Mesothelial cell of epicardium (in vitro differentiated cells): ENCODE results near the gene HMGXB3. TPM values are rescaled to one million over a fixed set of nuclear protein-coding genes. Genes with fewer than 3 reads are reported as not detected.
A peak's percentile ranks its signal among the peaks of the same experiment; 100 is the strongest.

Experiments used
- DNase-seq, 2 experiments: peaks; one replicate each; pipeline ENCODE4 v3.0.0; 2021; ENCODE audit warnings: low spot score in 2 of 2; ENCODE audit not compliant: unreplicated experiment in 2 of 2
- H3K27ac Mint-ChIP-seq: 2 replicates; pipeline ENCODE4 v1.8.0; 2021; ENCODE audit warnings: mixed read lengths
- H3K27me3 Mint-ChIP-seq: 2 replicates; pipeline ENCODE4 v1.8.0; 2021; ENCODE audit warnings: low read depth, mixed read lengths
- H3K36me3 Mint-ChIP-seq: 2 replicates; pipeline ENCODE4 v1.8.0; 2021; ENCODE audit warnings: mixed read lengths
- H3K4me1 Mint-ChIP-seq: 2 replicates; pipeline ENCODE4 v1.8.0; 2021; ENCODE audit warnings: mixed read lengths
- H3K4me3 Mint-ChIP-seq: 2 replicates; pipeline ENCODE4 v1.8.0; 2021; ENCODE audit warnings: mild to moderate bottlenecking, moderate library complexity, mixed read lengths
- H3K9me3 Mint-ChIP-seq: 2 replicates; pipeline ENCODE4 v1.8.0; 2021; ENCODE audit warnings: mixed read lengths
- total RNA-seq: library from RNA; stranded (reverse); gene quantifications from 3 replicates; pipeline ENCODE4 v1.2.1, GENCODE V29; 2021
- TF ChIP-seq, protein P1 (sequence below): fragments of 200-600 bp; sonication (generic); IDR thresholded peaks from one replicate; pipeline ENCODE4 v1.5.0; 2021; ENCODE audit warnings: antibody characterized with exemption; ENCODE audit not compliant: unreplicated experiment

The HMGXB3 gene
- total RNA-seq, 1 donor from 2014 or later, result 53.1 TPM

GRCh38 chr5:149961957-149962409 lies 38.6 kb upstream of the HMGXB3 start:
- Mint-ChIP-seq H3K4me3 (peak overlapping the region; percentile 86), H3K27me3 (no peaks in the 10 kb centered on the region), H3K36me3 (no peaks in the 10 kb centered on the region), H3K27ac (no peak overlapping the region), H3K9me3 (no peaks in the 10 kb centered on the region), H3K4me1 (peaks cover 21% of the 10 kb centered on the region)
- TF ChIP-seq, protein P1, sequence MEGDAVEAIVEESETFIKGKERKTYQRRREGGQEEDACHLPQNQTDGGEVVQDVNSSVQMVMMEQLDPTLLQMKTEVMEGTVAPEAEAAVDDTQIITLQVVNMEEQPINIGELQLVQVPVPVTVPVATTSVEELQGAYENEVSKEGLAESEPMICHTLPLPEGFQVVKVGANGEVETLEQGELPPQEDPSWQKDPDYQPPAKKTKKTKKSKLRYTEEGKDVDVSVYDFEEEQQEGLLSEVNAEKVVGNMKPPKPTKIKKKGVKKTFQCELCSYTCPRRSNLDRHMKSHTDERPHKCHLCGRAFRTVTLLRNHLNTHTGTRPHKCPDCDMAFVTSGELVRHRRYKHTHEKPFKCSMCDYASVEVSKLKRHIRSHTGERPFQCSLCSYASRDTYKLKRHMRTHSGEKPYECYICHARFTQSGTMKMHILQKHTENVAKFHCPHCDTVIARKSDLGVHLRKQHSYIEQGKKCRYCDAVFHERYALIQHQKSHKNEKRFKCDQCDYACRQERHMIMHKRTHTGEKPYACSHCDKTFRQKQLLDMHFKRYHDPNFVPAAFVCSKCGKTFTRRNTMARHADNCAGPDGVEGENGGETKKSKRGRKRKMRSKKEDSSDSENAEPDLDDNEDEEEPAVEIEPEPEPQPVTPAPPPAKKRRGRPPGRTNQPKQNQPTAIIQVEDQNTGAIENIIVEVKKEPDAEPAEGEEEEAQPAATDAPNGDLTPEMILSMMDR, result peak; percentile 51
- DNase-seq, result no peak

- Mint-ChIP-seq H3K27ac (no peak overlapping the region), H3K27me3 (no peaks in the 10 kb centered on the region), H3K36me3 (no peaks in the 10 kb centered on the region), H3K4me3 (no peak overlapping the region), H3K4me1 (peaks cover 21% of the 10 kb centered on the region), H3K9me3 (no peaks in the 10 kb centered on the region)
- TF ChIP-seq, protein P1, result no peak
- no peak for DNase-seq
Observed at GRCh38 chr5:149962601-149963300, 37.8 kb upstream of the HMGXB3 start.

DNA sequence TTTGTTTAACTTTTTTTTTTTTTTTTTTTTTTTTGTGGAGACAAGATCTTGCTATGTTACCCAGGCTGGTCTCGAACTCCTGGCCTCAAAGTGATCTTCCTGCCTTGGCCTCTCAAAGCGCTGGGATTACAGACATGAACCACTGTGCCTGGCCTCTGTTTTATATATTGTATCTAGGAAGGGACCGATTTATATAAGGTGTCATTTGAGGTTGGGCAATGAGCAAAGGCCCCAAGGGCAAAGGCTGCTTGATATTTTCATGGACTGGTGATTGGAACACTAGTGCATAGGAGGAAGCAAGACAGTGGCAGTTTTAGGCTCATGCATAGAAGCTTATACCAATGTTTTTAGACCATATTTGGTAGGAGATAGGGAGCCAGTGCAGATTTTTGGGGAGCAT lies 36.8 kb upstream of the HMGXB3 start:
- peaks cover 21% of the 10 kb centered on the region for H3K4me1 Mint-ChIP-seq
- no peaks in the 10 kb centered on the region for H3K27me3 Mint-ChIP-seq
- TF ChIP-seq, protein P1, result no peak
- no peak overlapping the region for H3K4me3 Mint-ChIP-seq
- H3K36me3 Mint-ChIP-seq, result no peaks in the 10 kb centered on the region
- DNase-seq, result no peak
- no peaks in the 10 kb centered on the region for H3K9me3 Mint-ChIP-seq
- no peak overlapping the region for H3K27ac Mint-ChIP-seq

DNA sequence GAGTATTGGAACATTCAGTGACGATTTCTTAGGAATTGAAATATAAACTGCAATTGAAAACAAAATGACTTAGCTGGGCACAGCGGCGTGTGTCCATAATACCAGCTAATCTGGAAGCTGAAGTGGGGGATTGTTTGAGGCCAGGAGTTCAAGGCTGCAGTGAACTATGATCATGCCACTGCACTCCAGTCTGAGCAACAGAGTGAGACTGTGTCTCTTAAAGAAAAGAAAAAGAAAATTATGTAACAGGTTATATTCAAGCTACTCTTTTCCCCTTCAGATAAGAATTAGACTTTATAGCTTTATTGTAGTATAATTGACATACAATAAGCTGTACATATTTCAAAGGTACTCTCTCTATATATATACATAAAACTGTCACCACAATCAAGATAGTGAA lies 33.6 kb upstream of the HMGXB3 start:
- TF ChIP-seq, protein P1, result no peak
- Mint-ChIP-seq H3K4me1 (peaks cover 2% of the 10 kb centered on the region), H3K27me3 (no peaks in the 10 kb centered on the region), H3K36me3 (no peaks in the 10 kb centered on the region), H3K9me3 (no peaks in the 10 kb centered on the region), H3K27ac (no peak overlapping the region), H3K4me3 (no peak overlapping the region)
- DNase-seq, result no peak

DNA sequence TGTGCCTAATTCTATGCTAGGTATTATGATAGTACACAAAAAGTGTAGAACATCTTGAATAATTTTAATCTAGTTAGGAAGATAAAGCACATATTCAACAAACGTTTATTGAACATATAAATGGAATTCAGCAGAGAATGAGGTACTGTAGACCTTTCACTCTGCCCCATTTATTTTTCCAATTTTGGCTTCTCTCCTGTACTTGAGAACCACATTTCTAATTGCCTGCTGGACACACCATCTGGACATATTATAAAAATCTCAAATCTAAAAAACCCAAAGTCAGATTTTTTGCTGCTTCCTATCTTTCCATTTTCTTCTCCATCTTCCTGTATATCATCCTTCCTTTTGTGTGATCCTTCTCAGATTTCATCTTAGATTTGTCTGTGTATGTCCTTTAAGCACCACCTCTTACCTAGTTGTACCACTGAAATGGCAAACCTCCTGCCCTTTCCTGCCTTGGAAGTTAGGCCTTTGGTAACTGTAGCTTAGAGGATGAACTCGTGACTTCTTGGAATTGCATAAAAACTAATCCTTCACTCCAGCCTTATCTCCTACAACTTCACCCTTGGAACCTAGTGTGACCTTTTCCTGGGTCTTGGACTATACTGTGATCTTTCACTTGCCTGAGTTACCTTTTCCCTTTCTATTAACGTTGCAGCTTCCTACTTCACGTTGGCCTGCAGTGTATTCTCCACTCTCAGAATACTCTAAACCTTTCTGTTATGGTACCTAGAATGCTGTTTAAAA lies 31.2 kb upstream of the HMGXB3 start:
- Mint-ChIP-seq H3K9me3 (no peaks in the 10 kb centered on the region), H3K4me1 (no peaks in the 10 kb centered on the region), H3K36me3 (no peaks in the 10 kb centered on the region), H3K27me3 (no peaks in the 10 kb centered on the region), H3K27ac (no peak overlapping the region), H3K4me3 (no peak overlapping the region)
- TF ChIP-seq, protein P1, result no peak
- DNase-seq, result no peak
